Calu3 (cell line): Measurements from ENCODE around the gene EYA4. TPM values are rescaled to one million over a fixed set of nuclear protein-coding genes. Genes with fewer than 3 reads are reported as not detected.

Source experiments
- BruUV-seq: library from RNA; stranded (reverse); fragments of 400-500 nt; replicated peaks from 2 replicates; lab custom pipeline; 2021; lab: Mats Ljungman, UMichigan
- CTCF ChIA-PET: fragments of 300-600 bp; sonication (Branson Sonifier 250); formaldehyde crosslinking; loops from one replicate; lab custom pipeline; 2022; ENCODE audit warnings: antibody characterized with exemption; lab: Charles Lee
- DNase-seq: peaks from one replicate; pipeline ENCODE4 v3.0.0; 2022
- H3K27ac Mint-ChIP-seq: one replicate; pipeline ENCODE4 v1.8.0; 2022; ENCODE audit warnings: mixed read lengths; ENCODE audit not compliant: unreplicated experiment
- H3K27me3 Mint-ChIP-seq: one replicate; pipeline ENCODE4 v1.8.0; 2022; ENCODE audit warnings: mixed read lengths; ENCODE audit not compliant: unreplicated experiment
- H3K36me3 Mint-ChIP-seq: one replicate; pipeline ENCODE4 v1.8.0; 2022; ENCODE audit warnings: mild to moderate bottlenecking, moderate library complexity, mixed read lengths; ENCODE audit not compliant: insufficient read depth, unreplicated experiment
- H3K4me1 Mint-ChIP-seq: one replicate; pipeline ENCODE4 v1.8.0; 2022; ENCODE audit warnings: mild to moderate bottlenecking, low read depth, mixed read lengths; ENCODE audit not compliant: unreplicated experiment
- H3K4me3 Mint-ChIP-seq: one replicate; pipeline ENCODE4 v1.8.0; 2022; ENCODE audit warnings: mild to moderate bottlenecking, low read depth, moderate library complexity, mixed read lengths; ENCODE audit not compliant: unreplicated experiment
- H3K9me3 Mint-ChIP-seq: one replicate; pipeline ENCODE4 v1.8.0; 2022; ENCODE audit warnings: low read depth, mixed read lengths; ENCODE audit not compliant: unreplicated experiment
- CTCF ChIP-seq: fragments of 200-600 bp; IDR thresholded peaks from one replicate; pipeline ENCODE4 v1.8.0; 2022; ENCODE audit warnings: antibody characterized with exemption; ENCODE audit not compliant: unreplicated experiment
- intact Hi-C: fragments of 100-400 bp; cut with micrococcal nuclease; formaldehyde crosslinking; loops from one replicate; pipeline ENCODE4 v1.10.0; 2022; ENCODE audit not compliant: unreplicated experiment
- total RNA-seq: library from RNA; stranded (reverse); gene quantifications from 2 replicates; pipeline ENCODE4 v1.2.3, GENCODE V29; 2022

EYA4 gene
- total RNA-seq, 1 experiment from 2014 or later = 55.1 TPM

DNA sequence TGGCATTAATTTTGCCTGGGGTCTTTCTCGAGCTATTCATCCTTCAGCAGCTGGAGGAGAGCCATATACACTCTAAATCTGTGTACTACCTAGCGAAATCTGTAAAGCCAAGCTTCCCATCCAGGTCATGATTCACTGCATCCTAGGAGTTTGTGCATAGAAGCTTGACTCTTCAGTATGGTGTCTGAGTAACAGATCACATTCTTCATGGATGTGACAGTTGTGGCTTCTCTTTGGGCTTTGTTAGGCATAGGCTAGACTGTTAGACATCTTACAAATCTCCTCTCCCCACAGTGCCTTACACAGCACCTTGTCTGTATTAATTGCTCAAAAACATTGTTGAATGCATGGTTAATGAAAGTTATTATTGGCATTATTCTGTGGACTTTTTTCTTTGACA is 177.0 kb downstream of the EYA4 start:
- no peak for TF ChIP-seq CTCF
- intact Hi-C loops = no loop called here
- H3K4me1 Mint-ChIP-seq = peaks cover 8% of the 10 kb centered on the region

DNA sequence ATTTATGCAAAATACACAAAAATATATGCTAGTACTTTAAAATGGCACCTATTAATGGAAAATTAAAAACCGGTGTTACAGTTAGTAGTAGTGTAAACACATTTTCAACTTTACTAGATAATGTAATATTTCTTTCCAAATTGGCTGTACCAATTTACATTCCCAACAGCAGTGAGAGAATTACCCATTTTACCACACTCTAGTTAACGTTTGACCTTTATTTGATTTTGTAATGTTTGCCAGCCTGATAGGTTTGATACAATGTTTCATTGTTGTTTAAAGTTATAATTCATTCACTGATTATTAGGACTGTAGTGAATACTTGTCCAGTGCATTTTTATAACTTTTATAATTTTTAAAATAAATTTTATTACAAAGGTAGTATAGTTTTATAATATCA is 182.1 kb downstream of the EYA4 start:
- peak overlapping the region; percentile 33 for H3K4me3 Mint-ChIP-seq
- intact Hi-C loops = loop anchor here (10.0 kb wide), 1 partner anchor 328 kb away; no protein-coding TSS in a partner anchor
- CTCF ChIA-PET = no interaction called here
- no peaks in the 10 kb centered on the region for H3K27me3 Mint-ChIP-seq
- BruUV-seq = no TSS peak
- peaks cover 2% of the 10 kb centered on the region for H3K9me3 Mint-ChIP-seq
- peak overlapping the region; percentile 85 for H3K27ac Mint-ChIP-seq
- H3K36me3 Mint-ChIP-seq = peaks cover 4% of the 10 kb centered on the region
- TF ChIP-seq CTCF = no peak
- peaks cover 49% of the 10 kb centered on the region for H3K4me1 Mint-ChIP-seq
- DNase-seq = no peak

More for the DNA sequence above, 177.0 kb downstream of the EYA4 start:
- Mint-ChIP-seq H3K4me3 (no peak overlapping the region), H3K27ac (no peak overlapping the region), H3K9me3 (no peaks in the 10 kb centered on the region), H3K27me3 (no peaks in the 10 kb centered on the region), H3K36me3 (no peaks in the 10 kb centered on the region)
- no peak for DNase-seq
- no TSS peak for BruUV-seq
- CTCF ChIA-PET = no interaction called here

GRCh38 chr6:133424359-133424758 is 183.2 kb downstream of the EYA4 start:
- Mint-ChIP-seq H3K9me3 (peaks cover 4% of the 10 kb centered on the region), H3K4me1 (peaks cover 60% of the 10 kb centered on the region), H3K4me3 (no peak overlapping the region), H3K27ac (no peak overlapping the region), H3K27me3 (no peaks in the 10 kb centered on the region), H3K36me3 (peaks cover 8% of the 10 kb centered on the region)
- BruUV-seq = no TSS peak
- TF ChIP-seq CTCF = no peak
- intact Hi-C loops = loop anchor here (10.0 kb wide), 1 partner anchor 330 kb away; no protein-coding TSS in a partner anchor
- DNase-seq = no peak
- CTCF ChIA-PET = no interaction called here

DNA sequence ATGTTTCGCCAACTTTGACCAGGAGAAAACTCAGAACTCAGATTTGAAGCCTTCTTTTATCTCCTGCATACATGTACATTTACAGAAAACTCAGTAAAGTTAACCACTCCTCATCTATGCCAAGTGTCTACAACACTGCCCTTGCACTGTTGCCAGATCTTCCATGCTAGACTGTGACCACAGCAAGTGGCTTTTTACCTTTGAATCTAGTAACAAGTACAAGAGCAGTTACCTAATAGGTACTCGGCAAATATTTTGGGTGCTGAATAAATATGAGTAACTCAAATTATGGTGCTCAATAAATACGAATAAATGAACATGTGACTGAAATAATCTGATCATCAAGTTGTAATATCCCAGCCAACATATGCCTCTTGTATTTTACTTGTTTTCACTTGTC is 184.9 kb downstream of the EYA4 start:
- H3K9me3 Mint-ChIP-seq = peaks cover 4% of the 10 kb centered on the region
- CTCF ChIA-PET = no interaction called here
- peak overlapping the region; percentile 17 for H3K27ac Mint-ChIP-seq
- BruUV-seq = no TSS peak
- H3K4me1 Mint-ChIP-seq = peaks cover 69% of the 10 kb centered on the region
- DNase-seq = no peak
- no peak for TF ChIP-seq CTCF
- H3K36me3 Mint-ChIP-seq = peaks cover 8% of the 10 kb centered on the region
- H3K27me3 Mint-ChIP-seq = no peaks in the 10 kb centered on the region
- H3K4me3 Mint-ChIP-seq = no peak overlapping the region
- intact Hi-C loops = loop anchor here (10.0 kb wide), 1 partner anchor 331 kb away; no protein-coding TSS in a partner anchor
